GM23338 (cell line): Measurements from ENCODE around the gene NUDT16.

Experiments
- CREB1 ChIP-seq: fragments of 250-450 bp; sonication (Bioruptor Pico); IDR thresholded peaks from 2 replicates; pipeline ENCODE4 v1.5.0; 2020; ENCODE audit warnings: low read depth, mild to moderate bottlenecking, moderate library complexity
- CTCF ChIP-seq, 2 experiments: fragments of 200-600 bp in 1 of 2; sonication (generic) in 1 of 2; conservative IDR thresholded peaks; 2 replicates each; pipeline versions ENCODE4 v1.5.1 to v1.6.1; 2016 to 2017; ENCODE audit warnings: antibody characterized with exemption in 2 of 2, low read depth in 2 of 2, mild to moderate bottlenecking in 2 of 2, moderate library complexity in 1 of 2
- EZH2 ChIP-seq: fragments of 200-600 bp; sonication (generic); IDR thresholded peaks from one replicate; pipeline ENCODE4 v1.8.0; 2017; ENCODE audit warnings: antibody characterized with exemption, mild to moderate bottlenecking, low read depth; ENCODE audit not compliant: unreplicated experiment
- EZH2phosphoT487 ChIP-seq: fragments of 200-600 bp; sonication (generic); IDR thresholded peaks from one replicate; pipeline ENCODE4 v1.8.1; 2018; ENCODE audit warnings: antibody characterized with exemption; ENCODE audit not compliant: unreplicated experiment
- POLR2AphosphoS5 ChIP-seq: IDR thresholded peaks from 2 replicates; pipeline ENCODE4 v1.6.1; 2016; ENCODE audit warnings: antibody characterized with exemption, low read depth
- REST ChIP-seq: IDR thresholded peaks from one replicate; pipeline ENCODE4 v1.6.1; 2018; ENCODE audit warnings: antibody characterized with exemption; ENCODE audit not compliant: unreplicated experiment
- ZNF462 ChIP-seq: fragments of 250-450 bp; sonication (Bioruptor Pico); IDR thresholded peaks from 2 replicates; pipeline ENCODE4 v1.5.0; 2020; ENCODE audit warnings: mild to moderate bottlenecking, moderate library complexity

- TF ChIP-seq CTCF (conservative IDR thresholded peaks at IDR 0.05; ENCODE audit: low read depth in 2 of 2) (no peak), EZH2 (no peak), POLR2AphosphoS5 (no peak), ZNF462 (no peak), CREB1 (CRISPR knock-in tag) (no peak), REST (no peak), EZH2phosphoT487 (no peak)
Measured at GRCh38 chr3:131374741-131375140, 6.8 kb upstream of the NUDT16 start.
